Jurkat, Clone E6-1 (cell line): Measurements from ENCODE around the gene WIPI1.
A peak's percentile ranks its signal among the peaks of the same experiment; 100 is the strongest.
"Not testable (repeated sequence)": the region's sequence is repeated elsewhere in the genome, so short reads cannot be mapped to it uniquely, and the experiment has no call there.

ENCODE experiments used
- DNase-seq: peaks from one replicate; pipeline ENCODE4 v3.0.0-alpha.2; 2011; ENCODE audit warnings: low read depth, low spot score
- H3K4me3 ChIP-seq: 2 replicates; pipeline ENCODE4 v1.5.1; 2011; ENCODE audit warnings: mild to moderate bottlenecking, low read length, control low read depth, moderate library complexity

WIPI1 gene

GRCh38 chr17:68425979-68426378 is 31.3 kb downstream of the WIPI1 start:
- no peak overlapping the region for H3K4me3 ChIP-seq
- DNase-seq: no peak

GRCh38 chr17:68424861-68425260 is 32.4 kb downstream of the WIPI1 start:
- DNase-seq: no peak
- H3K4me3 ChIP-seq: no peak overlapping the region

DNA sequence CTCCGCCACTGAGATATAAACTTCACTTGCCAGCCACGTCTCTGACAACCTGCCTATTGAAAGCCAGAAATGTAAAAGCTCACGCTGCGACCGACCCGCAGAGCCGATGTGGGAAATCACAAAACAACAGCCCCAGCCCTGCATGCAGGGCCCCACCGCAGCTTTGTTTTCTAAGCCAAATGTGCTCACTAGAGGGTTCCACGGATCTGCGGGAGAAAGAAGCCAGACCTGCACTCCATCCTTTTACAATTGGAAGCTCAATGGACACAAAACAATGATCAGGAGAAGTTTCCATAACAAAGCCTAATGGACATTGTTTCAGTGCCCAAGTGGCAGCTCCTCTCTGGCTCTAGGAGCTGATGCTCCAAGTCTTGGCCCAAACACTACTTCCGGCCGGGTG is 33.1 kb downstream of the WIPI1 start:
- H3K4me3 ChIP-seq: no peak overlapping the region
- no peak for DNase-seq

GRCh38 chr17:68423251-68423650 is 34.0 kb downstream of the WIPI1 start:
- no peak for DNase-seq
- no peak overlapping the region for H3K4me3 ChIP-seq

DNA sequence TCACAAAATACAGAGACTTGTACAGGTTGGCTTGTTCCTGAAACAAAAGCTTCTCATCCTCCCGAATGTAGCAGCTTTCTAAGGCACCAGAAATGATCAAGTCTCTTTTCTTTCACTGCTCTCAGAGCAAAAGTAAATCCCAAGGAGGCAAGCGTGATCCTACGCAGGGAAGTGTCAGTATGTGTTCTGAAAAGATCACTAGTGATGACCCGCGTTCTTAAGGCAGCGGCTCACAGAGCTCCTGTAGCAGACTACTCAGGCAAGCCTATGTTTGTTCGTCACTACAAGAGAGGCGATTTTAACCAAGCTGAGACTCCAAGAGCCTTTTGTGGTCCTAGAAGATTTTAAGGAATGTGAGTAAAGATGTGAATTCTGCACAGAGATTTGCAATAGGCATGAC is 34.5 kb downstream of the WIPI1 start:
- no peak overlapping the region for H3K4me3 ChIP-seq
- no peak for DNase-seq

DNA sequence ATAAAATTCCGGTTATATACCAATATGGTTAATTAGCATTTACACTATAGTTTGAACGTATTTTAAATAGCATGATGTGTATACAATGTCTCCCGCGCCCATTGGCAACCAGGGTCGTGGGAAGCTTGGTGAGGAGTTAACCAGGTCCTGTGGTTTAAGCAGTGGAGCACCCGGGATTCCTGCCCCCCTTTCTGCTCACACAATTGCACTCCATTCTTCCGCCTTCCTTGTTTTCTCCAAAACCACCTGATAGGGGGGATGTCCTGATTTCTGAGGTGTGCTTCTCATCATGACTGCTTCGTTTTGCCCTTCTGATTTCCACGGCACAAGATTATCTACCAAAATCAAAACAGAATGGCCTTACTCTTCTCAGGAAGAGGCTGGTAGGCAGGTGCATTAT is 35.8 kb downstream of the WIPI1 start:
- DNase-seq: no peak
- H3K4me3 ChIP-seq: no peak overlapping the region

DNA sequence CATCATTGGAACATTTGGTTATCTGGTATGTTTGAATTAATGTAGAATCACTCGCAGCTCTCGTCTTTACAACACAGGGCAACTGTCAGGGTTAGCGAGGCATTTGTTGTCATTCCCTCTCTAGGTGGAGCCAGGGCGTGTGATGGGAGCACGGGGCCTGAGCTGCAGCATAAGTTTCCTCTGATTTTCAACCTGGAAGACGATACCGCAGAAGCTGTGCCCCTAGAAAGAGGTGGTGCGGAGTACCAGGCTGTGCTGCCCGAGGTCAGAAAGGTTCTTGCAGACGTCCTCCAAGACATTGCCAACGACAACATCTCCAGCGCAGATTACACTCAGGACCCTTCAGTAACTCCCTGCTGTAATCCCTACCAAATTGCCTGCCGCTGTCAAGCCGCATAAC is 37.2 kb downstream of the WIPI1 start:
- no peak for DNase-seq
- H3K4me3 ChIP-seq: no peak overlapping the region

- H3K4me3 ChIP-seq: no peak overlapping the region
- DNase-seq: no peak
Observed at GRCh38 chr17:68418876-68419275, 38.4 kb downstream of the WIPI1 start.

- H3K4me3 ChIP-seq: no peak overlapping the region
- DNase-seq: no peak
Observed at GRCh38 chr17:68417317-68417716, 40.0 kb downstream of the WIPI1 start.

DNA sequence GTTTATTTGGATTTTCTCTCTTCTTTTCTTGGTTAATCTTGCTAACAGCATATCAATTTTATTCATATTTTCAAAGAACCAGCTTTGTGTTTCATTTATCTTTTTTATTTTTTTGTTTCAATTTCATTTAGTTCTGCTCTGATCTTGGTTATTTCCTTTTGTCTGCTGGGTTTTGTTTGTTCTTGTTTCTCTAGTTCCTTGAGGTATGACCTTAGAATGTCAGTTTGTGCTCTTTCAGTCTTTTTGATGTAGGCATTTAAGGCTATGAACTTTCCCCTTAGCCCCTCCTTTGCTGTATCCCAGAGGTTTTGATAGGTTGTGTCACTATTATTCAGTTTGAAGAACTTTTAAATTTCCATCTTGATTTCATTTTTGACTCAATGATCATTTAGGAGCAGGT is 42.4 kb downstream of the WIPI1 start:
- H3K4me3 ChIP-seq, DNase-seq: not testable (repeated sequence)

GRCh38 chr17:68413597-68414560 is 43.4 kb downstream of the WIPI1 start:
- H3K4me3 ChIP-seq: peak overlapping the region; percentile 47

GRCh38 chr17:68407656-68408055 is 49.6 kb downstream of the WIPI1 start:
- not testable (repeated sequence) for DNase-seq, H3K4me3 ChIP-seq

More at GRCh38 chr17:68413597-68414560, 43.4 kb downstream of the WIPI1 start:
- DNase-seq: not testable (repeated sequence)

- DNase-seq: not testable (repeated sequence)
Observed at GRCh38 chr17:68403837-68404236, 53.5 kb downstream of the WIPI1 start.

GRCh38 chr17:68403122-68403521 is 54.2 kb downstream of the WIPI1 start:
- no peak for DNase-seq
- no peak overlapping the region for H3K4me3 ChIP-seq

More at GRCh38 chr17:68403837-68404236, 53.5 kb downstream of the WIPI1 start:
- H3K4me3 ChIP-seq: not testable (repeated sequence)

DNA sequence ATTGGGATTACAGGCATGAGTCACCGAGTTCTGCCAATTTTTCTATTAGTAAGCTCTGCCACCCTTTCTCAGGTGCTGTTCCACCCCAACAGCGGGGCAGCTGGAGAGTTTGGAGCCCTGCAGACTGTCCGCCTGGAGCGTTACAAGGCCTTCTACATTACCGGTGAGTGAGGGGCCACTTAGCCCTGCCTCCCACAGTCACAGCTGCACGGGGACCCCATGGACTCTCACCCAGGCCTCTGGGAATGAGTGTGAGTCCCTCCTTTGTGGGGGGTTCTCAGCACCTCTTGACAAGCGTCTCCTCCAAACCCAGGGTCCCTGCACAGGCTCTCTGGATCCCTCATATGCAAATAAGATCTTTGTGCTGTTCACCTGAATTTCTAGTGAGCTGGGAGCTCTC is 56.0 kb downstream of the WIPI1 start:
- H3K4me3 ChIP-seq: no peak overlapping the region
- DNase-seq: no peak

DNA sequence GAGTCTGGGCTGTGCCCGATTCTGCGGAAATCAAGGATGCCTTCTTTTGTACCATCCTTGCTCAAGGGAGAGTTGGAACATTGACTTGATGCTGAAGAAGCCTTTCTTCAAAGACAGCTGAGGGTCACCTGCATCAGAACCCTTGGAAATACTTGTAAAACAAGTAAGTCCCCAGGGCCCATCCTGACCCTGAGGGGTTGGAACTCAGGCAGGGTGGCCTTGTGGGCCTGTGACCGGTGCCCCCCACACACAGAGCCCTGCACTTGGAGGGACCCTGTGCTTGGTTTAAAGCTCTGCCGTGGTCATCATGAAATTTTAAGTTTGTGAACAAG is 56.9 kb downstream of the WIPI1 start:
- DNase-seq: no peak
- H3K4me3 ChIP-seq: no peak overlapping the region

- H3K4me3 ChIP-seq: no peak overlapping the region
- no peak for DNase-seq
Observed at GRCh38 chr17:68399638-68400403, 57.5 kb downstream of the WIPI1 start.

DNA sequence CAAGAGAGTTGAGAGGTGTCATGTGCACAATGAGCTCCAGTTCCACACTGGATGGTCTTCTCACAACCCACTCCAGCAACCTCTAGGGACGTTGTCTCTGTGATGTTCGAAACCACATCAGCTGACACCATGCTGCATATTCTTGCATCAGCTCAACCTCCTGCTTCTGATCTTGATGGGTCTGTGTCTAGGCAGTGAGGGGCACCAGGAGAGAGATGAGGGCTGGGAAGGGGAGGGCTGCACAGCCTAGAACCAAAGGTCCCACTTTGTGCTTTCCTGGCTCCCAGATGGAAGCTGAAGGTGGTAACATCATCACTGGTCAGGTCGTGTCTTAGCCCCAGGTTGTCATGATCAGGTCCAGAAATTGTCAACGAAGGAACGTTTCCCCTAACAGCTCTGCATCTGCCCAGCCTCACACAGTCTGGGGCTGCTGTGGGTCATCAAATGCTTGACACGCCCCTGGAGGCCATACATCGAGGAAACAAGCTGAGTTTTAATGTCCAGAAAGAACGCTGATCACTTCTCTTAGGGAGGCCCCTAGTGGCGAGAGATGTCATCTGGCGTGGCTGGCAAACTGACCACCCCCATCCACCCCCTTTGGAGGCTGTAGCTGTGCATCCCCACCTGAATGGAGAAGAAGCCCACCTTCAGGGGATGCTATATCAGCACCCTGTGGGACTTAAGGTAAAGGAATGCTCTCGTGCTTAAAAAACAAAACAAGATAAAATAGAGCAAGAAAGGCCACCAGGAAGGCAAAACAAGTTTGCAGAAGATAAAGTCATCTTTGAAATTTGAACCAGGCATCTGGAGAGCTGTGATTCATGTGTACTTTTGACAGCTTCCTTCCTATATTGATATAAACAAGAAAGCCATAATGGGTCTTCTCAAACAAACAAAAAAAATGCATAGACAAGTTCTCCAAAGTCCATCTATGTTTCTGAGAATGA is 58.3 kb downstream of the WIPI1 start:
- peak; percentile 75 for DNase-seq

GRCh38 chr17:68397108-68397536 is 60.2 kb downstream of the WIPI1 start:
- no peak overlapping the region; the same call in 1 of the 2 replicates for H3K4me3 ChIP-seq
- DNase-seq: peak; percentile 84

More for the DNA sequence above, 58.3 kb downstream of the WIPI1 start:
- H3K4me3 ChIP-seq: no peak overlapping the region
